Renal pelvis (tissue), 4 donors: Measurements from ENCODE around the gene MCC. TPM values are rescaled to one million over a fixed set of nuclear protein-coding genes. Genes with fewer than 3 reads are reported as not detected.

ENCODE experiments used
- DNase-seq: peaks from one replicate; pipeline ENCODE4 v3.0.0-alpha.2; 2013
- polyA plus RNA-seq, 3 donors: library from polyadenylated mRNA; unstranded; fragments of 120-200 nt; gene quantifications; one replicate each; pipeline ENCODE4 v1.2.1, GENCODE V29; 2013; ENCODE audit not compliant: insufficient read length in 3 of 3

The MCC gene
- polyA plus RNA-seq, 3 donors, result 28.1 to 30.1 (median 29.4) TPM

DNA sequence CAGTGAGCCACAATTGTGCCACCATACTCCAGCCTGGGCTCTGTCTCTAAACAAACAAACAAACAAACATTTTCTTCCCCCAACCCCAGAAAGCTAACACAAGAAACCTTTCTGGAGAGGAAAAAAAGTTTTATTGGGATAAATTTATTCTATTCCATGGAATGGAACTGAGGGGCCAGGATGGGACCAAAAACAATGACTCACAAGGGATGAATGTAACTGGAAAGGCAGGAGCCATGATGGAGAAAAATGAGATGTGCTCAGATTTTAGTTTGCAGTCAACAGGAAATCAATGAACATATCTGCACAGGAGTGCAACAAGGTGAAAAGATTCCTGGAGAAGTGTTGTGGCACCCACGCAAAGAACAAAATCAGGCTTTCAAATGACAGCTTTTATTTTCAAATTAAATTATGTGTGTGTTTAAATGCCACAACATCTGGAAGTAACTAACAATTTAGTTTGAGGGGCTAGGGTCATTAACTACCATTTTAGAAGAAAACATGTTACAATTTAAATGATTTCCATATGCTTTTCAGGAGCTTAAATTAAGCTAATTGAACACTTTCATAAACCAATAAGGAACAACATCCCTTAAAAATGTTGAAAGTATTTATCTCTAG lies 262.0 kb downstream of the MCC start:
- DNase-seq, result no peak

DNA sequence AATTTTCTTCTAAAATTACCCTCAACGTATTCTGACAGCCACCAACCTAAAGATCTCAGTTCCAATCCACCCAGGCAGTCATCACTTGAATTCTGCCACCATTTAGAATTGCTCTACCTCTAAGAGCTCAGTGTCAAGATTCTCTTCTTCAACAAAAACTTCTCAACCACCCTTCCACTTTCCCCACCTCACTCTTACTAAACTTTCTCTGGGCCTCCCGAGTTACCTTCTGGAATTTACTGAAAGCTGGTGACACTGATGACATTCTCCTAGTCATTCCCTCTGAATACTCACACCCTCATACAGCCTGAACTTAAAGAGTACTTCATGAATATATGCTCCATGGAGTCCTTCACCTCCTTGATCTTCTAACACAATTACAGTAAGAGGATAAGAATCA lies 263.0 kb downstream of the MCC start:
- no peak for DNase-seq

GRCh38 chr5:113224605-113225065 lies 263.6 kb downstream of the MCC start:
- no peak for DNase-seq

GRCh38 chr5:113223831-113224604 lies 264.2 kb downstream of the MCC start:
- no peak for DNase-seq

GRCh38 chr5:113223315-113223714 lies 264.9 kb downstream of the MCC start:
- no peak for DNase-seq

- no peak for DNase-seq
Observed at GRCh38 chr5:113221294-113222176, 266.7 kb downstream of the MCC start.

DNA sequence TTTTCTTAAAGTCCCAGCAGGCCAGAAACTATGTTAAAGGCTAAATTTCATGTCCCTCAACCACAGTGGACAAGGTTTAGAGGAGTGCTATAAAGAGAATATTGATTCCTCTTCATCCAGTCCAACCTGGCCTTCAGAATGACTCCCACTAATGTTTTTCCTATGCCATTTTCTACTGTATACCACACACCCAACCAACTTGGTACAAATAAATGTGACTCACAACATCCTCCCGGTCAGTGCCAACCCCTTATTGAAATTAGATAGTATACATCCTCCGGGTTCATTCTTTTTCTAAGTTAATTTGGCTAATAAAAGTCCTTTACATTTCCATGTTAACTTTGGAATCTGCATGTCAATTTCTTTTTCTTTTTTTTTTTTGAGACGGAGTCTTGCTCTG lies 268.6 kb downstream of the MCC start:
- DNase-seq, result no peak

GRCh38 chr5:113218906-113219517 lies 269.2 kb downstream of the MCC start:
- DNase-seq, result no peak

GRCh38 chr5:113218200-113218599 lies 270.1 kb downstream of the MCC start:
- DNase-seq, result no peak

DNA sequence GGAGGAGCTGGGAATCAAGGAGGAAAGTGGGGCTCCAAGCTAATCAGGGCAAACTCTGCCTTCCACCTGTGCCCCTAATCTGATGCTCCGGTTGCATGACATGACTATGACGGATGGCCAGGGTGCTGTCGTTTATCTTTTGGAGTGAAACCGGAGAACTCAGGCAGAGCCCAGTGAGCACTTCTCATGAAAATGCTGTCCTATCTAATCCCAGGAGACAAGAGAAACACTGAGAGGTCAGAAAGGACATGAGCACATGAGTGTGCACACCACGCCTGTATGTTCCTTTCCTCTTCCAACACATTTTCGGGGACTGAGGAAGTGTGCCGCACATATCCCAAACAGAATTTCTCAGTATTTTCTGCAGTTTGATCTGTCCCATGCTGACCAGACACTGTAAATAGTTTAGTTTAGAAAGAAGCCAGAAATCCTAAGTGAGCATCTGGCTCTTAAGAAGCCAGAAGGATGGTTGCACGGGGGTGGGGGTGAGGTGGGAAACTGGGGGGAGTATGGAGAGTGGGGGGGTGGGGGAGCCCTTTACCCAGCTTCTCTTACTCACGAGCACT lies 270.6 kb downstream of the MCC start:
- no peak for DNase-seq

- DNase-seq, result no peak
Observed at GRCh38 chr5:113216545-113216944, 271.7 kb downstream of the MCC start.

DNA sequence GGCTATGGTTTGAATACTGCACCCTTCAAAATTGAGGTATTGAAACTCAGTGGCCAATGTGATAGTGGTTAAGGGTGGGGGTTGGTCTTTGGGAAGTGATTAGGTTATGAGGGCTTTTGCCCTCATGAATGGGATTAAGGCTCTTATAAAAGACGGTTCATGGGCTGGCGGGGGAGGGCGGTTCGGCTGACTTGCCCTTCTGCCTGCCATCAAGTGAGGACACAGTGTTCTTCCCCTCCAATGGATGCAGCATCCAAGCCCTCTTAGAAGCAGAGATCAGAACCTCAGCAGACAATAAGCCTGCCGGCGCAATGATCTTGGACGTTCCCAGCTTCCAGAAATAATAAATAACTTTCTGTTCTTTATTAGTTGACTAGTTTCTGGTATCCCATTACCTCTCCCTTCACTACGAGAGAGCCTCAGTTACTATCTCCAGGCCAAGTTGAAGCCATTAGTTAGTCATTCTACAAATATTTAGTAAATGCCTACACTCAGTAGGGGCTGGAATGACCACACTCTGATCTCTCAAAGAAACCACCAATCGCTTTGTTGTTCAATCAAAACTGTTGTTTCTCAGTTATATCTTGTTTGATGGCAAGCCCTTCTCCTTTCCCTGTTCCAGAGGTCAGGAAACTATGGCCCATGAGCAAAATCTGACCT lies 272.7 kb downstream of the MCC start:
- no peak for DNase-seq

- no peak for DNase-seq
Observed at GRCh38 chr5:113214606-113215323, 273.5 kb downstream of the MCC start.

DNA sequence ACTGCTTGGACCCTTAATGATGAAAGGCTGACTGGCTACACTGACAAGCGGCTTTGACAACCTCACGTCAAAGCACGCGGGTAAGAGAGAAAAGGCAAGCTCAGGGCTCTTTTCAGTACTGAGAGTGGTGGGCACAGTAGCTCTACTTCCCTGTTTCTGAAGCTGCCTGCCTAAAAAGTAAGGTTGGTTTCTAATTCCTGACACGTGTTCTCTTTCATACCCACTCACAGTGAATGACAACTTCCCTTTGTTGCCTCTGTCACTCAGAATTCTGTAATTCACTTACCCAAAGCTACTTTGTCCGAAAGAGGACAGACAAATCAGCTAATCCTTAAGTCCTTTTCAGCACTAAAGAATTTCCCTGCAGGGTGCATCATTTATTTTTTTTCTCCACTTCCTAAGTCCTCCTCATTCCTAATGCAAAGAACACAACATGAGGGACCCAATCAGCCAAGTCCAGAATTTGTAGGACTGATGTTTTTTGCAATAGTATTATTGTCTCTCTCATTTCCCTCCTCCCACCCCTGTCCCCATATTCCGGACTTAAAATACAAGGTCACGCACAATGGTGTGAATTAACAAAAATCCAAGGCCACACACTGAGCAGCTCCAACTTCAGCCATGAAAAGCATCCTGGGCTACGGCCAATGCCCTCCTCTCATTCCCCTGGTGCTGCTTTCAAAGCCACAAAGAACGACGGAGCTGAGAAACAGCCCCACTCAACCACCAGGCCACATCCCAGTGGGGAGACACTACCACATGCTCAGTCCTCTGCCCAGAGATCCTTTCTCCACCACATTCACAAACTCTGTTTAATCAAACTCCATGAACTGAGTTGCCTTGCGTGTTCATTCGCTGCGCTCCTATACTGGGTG lies 274.5 kb downstream of the MCC start:
- no peak for DNase-seq

GRCh38 chr5:113212244-113212920 lies 275.9 kb downstream of the MCC start:
- no peak for DNase-seq

GRCh38 chr5:113209498-113209897 lies 278.8 kb downstream of the MCC start:
- DNase-seq, result peak; percentile 52

GRCh38 chr5:113205807-113206206 lies 282.4 kb downstream of the MCC start:
- DNase-seq, result no peak

GRCh38 chr5:113205323-113205722 lies 282.9 kb downstream of the MCC start:
- no peak for DNase-seq
